CD14-positive monocyte (primary cell): ENCODE measurements around the gene RUNDC3A. TPM values are rescaled to one million over a fixed set of nuclear protein-coding genes. Genes with fewer than 3 reads are reported as not detected.

Experiments used
- DNase-seq, 3 donors: peaks; one replicate each; pipeline ENCODE4 v3.0.0-alpha.2; 2011 to 2022
- H2AFZ ChIP-seq: 2 replicates; pipeline ENCODE4 v1.6.0; 2012; ENCODE audit warnings: mild to moderate bottlenecking, low read depth, low read length, inconsistent platforms; ENCODE audit not compliant: insufficient read depth, poor library complexity, severe bottlenecking
- H3K27ac ChIP-seq, 2 donors: 1 replicate in 1 of 2; 2 replicates in 1 of 2; pipeline ENCODE4 v1.5.1; 2012 to 2013; ENCODE audit warnings: low read length in 2 of 2, control low read depth in 1 of 2, inconsistent platforms in 1 of 2, low read depth in 1 of 2, mild to moderate bottlenecking in 1 of 2
- H3K27me3 ChIP-seq, 2 donors: one replicate each; pipeline versions ENCODE4 v1.6.0 to v1.6.1; 2011 to 2013; ENCODE audit warnings: low read length in 2 of 2; ENCODE audit not compliant: control insufficient read depth in 2 of 2, insufficient read depth in 2 of 2
- H3K36me3 ChIP-seq, 2 donors: replicated peaks in 1 of 2; 1 replicate in 1 of 2; 2 replicates in 1 of 2; pipeline versions ENCODE4 v1.5.1 to v1.6.1; 2012 to 2013; ENCODE audit warnings: low read length in 2 of 2, control low read depth in 1 of 2, inconsistent platforms in 1 of 2, mild to moderate bottlenecking in 1 of 2; ENCODE audit not compliant: insufficient read depth in 2 of 2, control insufficient read depth in 1 of 2
- H3K4me1 ChIP-seq, 2 donors: 1 replicate in 1 of 2; 2 replicates in 1 of 2; pipeline versions ENCODE4 v1.5.1 to v1.6.1; 2012 to 2013; ENCODE audit warnings: low read length in 2 of 2, control low read depth in 1 of 2, inconsistent platforms in 1 of 2, mild to moderate bottlenecking in 1 of 2, moderate library complexity in 1 of 2; ENCODE audit not compliant: insufficient read depth in 2 of 2, control insufficient read depth in 1 of 2
- H3K4me2 ChIP-seq: replicated peaks from 2 replicates; pipeline ENCODE3; 2012; ENCODE audit warnings: low read length, moderate library complexity, mild to moderate bottlenecking; ENCODE audit not compliant: poor library complexity, severe bottlenecking; ENCODE audit errors: extremely low read depth
- H3K4me3 ChIP-seq, 3 experiments: fragments of 200-600 bp in 1 of 3; sonication (generic) in 1 of 3; replicated peaks in 1 of 3; 1 replicate in 2 of 3; 2 replicates in 1 of 3; pipeline ENCODE4 v1.5.1; 2011 to 2013; ENCODE audit warnings: low read length in 3 of 3, mild to moderate bottlenecking in 3 of 3, control low read depth in 2 of 3, low read depth in 2 of 3, inconsistent platforms in 1 of 3, moderate library complexity in 1 of 3
- H3K79me2 ChIP-seq: 2 replicates; pipeline ENCODE4 v1.6.0; 2012; ENCODE audit warnings: mild to moderate bottlenecking, control low read depth, inconsistent platforms, low read length, moderate library complexity; ENCODE audit not compliant: insufficient read depth
- H3K9ac ChIP-seq: 2 replicates; pipeline ENCODE4 v1.6.0; 2017; ENCODE audit warnings: low read length, mild to moderate bottlenecking; ENCODE audit not compliant: insufficient read depth, poor library complexity, severe bottlenecking
- H3K9me3 ChIP-seq, 2 donors: replicated peaks in 1 of 2; 1 replicate in 1 of 2; 2 replicates in 1 of 2; pipeline versions ENCODE4 v1.5.1 to v1.6.1; 2012 to 2013; ENCODE audit warnings: low read length in 2 of 2, control low read depth in 1 of 2; ENCODE audit not compliant: control insufficient read depth in 1 of 2, insufficient read depth in 1 of 2
- H4K20me1 ChIP-seq: 2 replicates; pipeline ENCODE4 v1.6.0; 2012; ENCODE audit warnings: mild to moderate bottlenecking, low read length, control low read depth, moderate library complexity; ENCODE audit not compliant: insufficient read depth
- H3K27ac Mint-ChIP-seq, 7 donors: one replicate each; pipeline ENCODE4 v1.8.0; 2020; ENCODE audit warnings: mild to moderate bottlenecking in 7 of 7, mixed read lengths in 7 of 7, moderate library complexity in 6 of 7, inconsistent platforms in 2 of 7
- H3K27me3 Mint-ChIP-seq, 3 donors: one replicate each; pipeline ENCODE4 v1.8.0; 2021 to 2022; ENCODE audit warnings: low read depth in 3 of 3, mild to moderate bottlenecking in 3 of 3, mixed read lengths in 3 of 3, moderate library complexity in 3 of 3, inconsistent platforms in 1 of 3
- H3K36me3 Mint-ChIP-seq, 2 donors: one replicate each; pipeline ENCODE4 v1.8.0; 2020; ENCODE audit warnings: mixed read lengths in 2 of 2, inconsistent platforms in 1 of 2, mild to moderate bottlenecking in 1 of 2
- H3K4me1 Mint-ChIP-seq: one replicate; pipeline ENCODE4 v1.8.0; 2020; ENCODE audit warnings: mild to moderate bottlenecking, mixed read lengths
- H3K4me3 Mint-ChIP-seq, 2 donors: one replicate each; pipeline ENCODE4 v1.8.0; 2020; ENCODE audit warnings: mild to moderate bottlenecking in 2 of 2, mixed read lengths in 2 of 2, moderate library complexity in 1 of 2
- H3K9me3 Mint-ChIP-seq, 7 donors: one replicate each; pipeline ENCODE4 v1.8.0; 2020 to 2022; ENCODE audit warnings: mixed read lengths in 7 of 7, mild to moderate bottlenecking in 6 of 7, moderate library complexity in 6 of 7, inconsistent platforms in 2 of 7
- CTCF ChIP-seq: fragments of 200-600 bp; IDR thresholded peaks from one replicate; pipeline ENCODE4 v1.8.0; 2022; ENCODE audit warnings: antibody characterized with exemption, mild to moderate bottlenecking
- WGBS: methylation state at CpG from one replicate; pipeline ENCODE4 v1.1.5; 2013; ENCODE audit warnings: missing lambda C conversion rate; ENCODE audit not compliant: insufficient coverage; 5-methylcytosine and 5-hydroxymethylcytosine counted together
- intact Hi-C, 2 donors: fragments of 100-400 bp; cut with micrococcal nuclease; formaldehyde crosslinking; loops; one replicate each; pipeline versions ENCODE4 v1.15.0 to v1.15.1; 2023
- polyA plus RNA-seq, 3 donors: library from polyadenylated mRNA; depleted of rRNA in 1 of 3; unstranded in 2 of 3; stranded (reverse) in 1 of 3; fragments of 300-500 nt in 2 of 3; fragments of >200 nt in 1 of 3; fragmentation: Illumina TruSeq in 2 of 3; gene quantifications; 1 replicate in 2 of 3; 2 replicates in 1 of 3; pipeline ENCODE4 v1.2.3, GENCODE V29; 2012 to 2021

RUNDC3A gene
- polyA plus RNA-seq, 3 donors = 0.22 to 0.35 TPM; not detected in 1

GRCh38 chr17:44359006-44359405 lies 50.6 kb downstream of the RUNDC3A start:
- H3K4me1 Mint-ChIP-seq = peaks cover 6% of the 10 kb centered on the region
- H3K27me3 Mint-ChIP-seq = peaks cover 31 to 66% (median 38%) of the 10 kb centered on the region in 3 donors
- H3K4me2 ChIP-seq = no peak overlapping the region
- no peaks in the 10 kb centered on the region for H3K9me3 ChIP-seq
- H4K20me1 ChIP-seq = no peaks in the 10 kb centered on the region
- H3K27me3 ChIP-seq = peaks cover 9 to 39% of the 10 kb centered on the region in 2 donors
- H2AFZ ChIP-seq = no peak overlapping the region
- no peak for DNase-seq
- H3K4me3 Mint-ChIP-seq = no peak overlapping the region
- H3K9ac ChIP-seq = no peak overlapping the region
- no peak overlapping the region for H3K4me3 ChIP-seq
- H3K27ac Mint-ChIP-seq = peak overlapping the region in 1 of 7 donors; percentile 77
- H3K27ac ChIP-seq = no peak overlapping the region
- intact Hi-C loops = no loop called here
- no peaks in the 10 kb centered on the region for H3K36me3 ChIP-seq
- no peaks in the 10 kb centered on the region for H3K36me3 Mint-ChIP-seq
- H3K4me1 ChIP-seq = peaks cover 9 to 24% of the 10 kb centered on the region in 2 donors
- WGBS = 40% methylated on average over 4 of the region's 6 CpGs
- H3K9me3 Mint-ChIP-seq = peaks cover 0 to 2% (median 1%) of the 10 kb centered on the region in 7 donors
- no peak for TF ChIP-seq CTCF
- H3K79me2 ChIP-seq = no peaks in the 10 kb centered on the region

GRCh38 chr17:44359458-44360143 lies 51.2 kb downstream of the RUNDC3A start:
- Histone ChIP-seq H3K27ac (no peak overlapping the region), H3K9me3 (no peaks in the 10 kb centered on the region), H3K27me3 (peaks cover 9 to 39% of the 10 kb centered on the region in 2 donors), H3K4me2 (no peak overlapping the region), H3K9ac (no peak overlapping the region), H2AFZ (no peak overlapping the region), H3K79me2 (no peaks in the 10 kb centered on the region), H4K20me1 (no peaks in the 10 kb centered on the region), H3K36me3 (no peaks in the 10 kb centered on the region), H3K4me1 (peaks cover 9 to 22% of the 10 kb centered on the region in 2 donors), H3K4me3 (no peak overlapping the region)
- no peak for DNase-seq
- no peak for TF ChIP-seq CTCF
- Mint-ChIP-seq H3K27ac (peak overlapping the region in 1 of 7 donors; percentile 59), H3K4me1 (peaks cover 6% of the 10 kb centered on the region), H3K4me3 (no peak overlapping the region), H3K36me3 (no peaks in the 10 kb centered on the region), H3K9me3 (peaks cover 0 to 2% (median 1%) of the 10 kb centered on the region in 7 donors), H3K27me3 (peaks cover 36 to 69% (median 43%) of the 10 kb centered on the region in 3 donors)
- intact Hi-C loops = loop anchor here in 1 of 2 donors (5.0 kb wide), 1 partner anchor 37 kb away; the partner anchor contains the start of gene SLC25A39
- WGBS = 86% methylated on average over 5 of the region's 14 CpGs
